B cell (primary cell): ENCODE data around the gene ST3GAL3. TPM values are rescaled to one million over a fixed set of nuclear protein-coding genes. Genes with fewer than 3 reads are reported as not detected.

Experiments used
- ATAC-seq: fragments of 200-7000 bp; cut with Tn5 transposase; one replicate; pipeline ENCODE4 v1.10.0; 2021; ENCODE audit warnings: low read depth, mild to moderate bottlenecking, moderate number of reproducible peaks, moderate library complexity
- CTCF ChIA-PET: fragments of 350-600 bp; sonication (Branson Sonifier 250); formaldehyde crosslinking; loops from one replicate; lab custom pipeline; 2021; ENCODE audit warnings: antibody characterized with exemption, inconsistent platforms; lab: Charles Lee
- POLR2A ChIA-PET: fragments of 350-600 bp; sonication (Branson Sonifier 250); formaldehyde crosslinking; loops from one replicate; lab custom pipeline; 2021; ENCODE audit warnings: antibody characterized with exemption; lab: Charles Lee
- DNase-seq: peaks from one replicate; pipeline ENCODE4 v3.0.0; 2013
- H2AFZ ChIP-seq: 2 replicates; pipeline ENCODE4 v1.6.1; 2012; ENCODE audit warnings: mild to moderate bottlenecking, low read depth, low read length; ENCODE audit not compliant: insufficient read depth, poor library complexity, severe bottlenecking
- H3K27ac ChIP-seq, 2 donors: 1 replicate in 1 of 2; 2 replicates in 1 of 2; pipeline ENCODE4 v1.5.1; 2012 to 2013; ENCODE audit warnings: low read length in 2 of 2, mild to moderate bottlenecking in 2 of 2, moderate library complexity in 1 of 2
- H3K27me3 ChIP-seq, 4 experiments: fragments of 200-600 bp in 1 of 4; sonication (generic) in 1 of 4; replicated peaks in 1 of 4; 1 replicate in 2 of 4; 2 replicates in 2 of 4; pipeline versions ENCODE4 v1.6.1 to v1.7.0; 2013 to 2016; ENCODE audit warnings: low read length in 3 of 4, mild to moderate bottlenecking in 2 of 4, mixed read lengths in 1 of 4, moderate library complexity in 1 of 4; ENCODE audit not compliant: insufficient read depth in 4 of 4, control insufficient read depth in 3 of 4; ENCODE audit errors: control extremely low read depth in 1 of 4
- H3K36me3 ChIP-seq, 2 experiments: replicated peaks in 1 of 2; 1 replicate in 1 of 2; 2 replicates in 1 of 2; pipeline versions ENCODE4 v1.6.1 to v1.7.1; 2013; ENCODE audit warnings: low read length in 1 of 2; ENCODE audit not compliant: insufficient read depth in 2 of 2, control insufficient read depth in 1 of 2; ENCODE audit errors: control extremely low read depth in 1 of 2, extremely low read depth in 1 of 2
- H3K4me1 ChIP-seq, 2 donors: fragments of 200-600 bp in 1 of 2; sonication (generic) in 1 of 2; 1 replicate in 1 of 2; 2 replicates in 1 of 2; pipeline versions ENCODE4 v1.5.1 to v1.6.1; 2013 to 2017; ENCODE audit warnings: low read length in 2 of 2; ENCODE audit not compliant: control insufficient read depth in 2 of 2, insufficient read depth in 2 of 2
- H3K4me2 ChIP-seq: replicated peaks from 2 replicates; pipeline ENCODE3; 2012; ENCODE audit warnings: mild to moderate bottlenecking, low read depth, low read length; ENCODE audit not compliant: poor library complexity, severe bottlenecking
- H3K4me3 ChIP-seq, 5 experiments: fragments of 200-600 bp in 1 of 5; sonication (generic) in 1 of 5; 1 replicate in 3 of 5; 2 replicates in 2 of 5; pipeline versions ENCODE4 v1.5.1 to v1.7.0; 2011 to 2016; ENCODE audit warnings: low read length in 4 of 5, mild to moderate bottlenecking in 4 of 5, low read depth in 2 of 5, control low read depth in 1 of 5, moderate library complexity in 1 of 5; ENCODE audit not compliant: insufficient read depth in 1 of 5; ENCODE audit errors: control extremely low read depth in 1 of 5, extremely low read depth in 1 of 5
- H3K79me2 ChIP-seq: fragments of 200-600 bp; sonication (generic); one replicate; pipeline ENCODE4 v1.6.0; 2016; ENCODE audit warnings: low read length; ENCODE audit not compliant: control insufficient read depth, insufficient read depth
- H3K9ac ChIP-seq: fragments of 200-600 bp; sonication (generic); 2 replicates; pipeline ENCODE4 v1.6.1; 2017; ENCODE audit warnings: mild to moderate bottlenecking, low read length, moderate library complexity
- H3K9me3 ChIP-seq, 3 donors: one replicate each; pipeline versions ENCODE4 v1.6.1 to v1.7.1; 2013; ENCODE audit warnings: low read length in 2 of 3; ENCODE audit not compliant: control insufficient read depth in 2 of 3, insufficient read depth in 1 of 3; ENCODE audit errors: control extremely low read depth in 1 of 3
- H4K20me1 ChIP-seq: 2 replicates; pipeline ENCODE4 v1.6.0; 2012; ENCODE audit warnings: mild to moderate bottlenecking, low read length; ENCODE audit not compliant: insufficient read depth, control insufficient read depth, poor library complexity, severe bottlenecking
- H3K27ac Mint-ChIP-seq: one replicate; pipeline ENCODE4 v1.8.0; 2021; ENCODE audit warnings: mixed read lengths
- H3K27me3 Mint-ChIP-seq: one replicate; pipeline ENCODE4 v1.8.0; 2021; ENCODE audit warnings: mixed read lengths
- H3K4me1 Mint-ChIP-seq: one replicate; pipeline ENCODE4 v1.8.0; 2021; ENCODE audit warnings: mixed read lengths
- H3K4me3 Mint-ChIP-seq: one replicate; pipeline ENCODE4 v1.8.0; 2021; ENCODE audit warnings: mixed read lengths
- H3K9me3 Mint-ChIP-seq: one replicate; pipeline ENCODE4 v1.8.0; 2022; ENCODE audit warnings: mixed read lengths; ENCODE audit not compliant: insufficient read depth
- EZH2 ChIP-seq: IDR thresholded peaks from 2 replicates; pipeline ENCODE4 v1.6.1; 2012; ENCODE audit warnings: borderline replicate concordance, low read depth, mild to moderate bottlenecking, moderate library complexity, low read length; ENCODE audit not compliant: insufficient read depth, poor library complexity, severe bottlenecking
- WGBS: methylation state at CpG from one replicate; pipeline ENCODE4 v1.1.5; 2013; ENCODE audit warnings: missing lambda C conversion rate; ENCODE audit not compliant: insufficient coverage; 5-methylcytosine and 5-hydroxymethylcytosine counted together
- intact Hi-C: fragments of 100-400 bp; cut with micrococcal nuclease; formaldehyde crosslinking; loops from one replicate; pipeline ENCODE4 v1.10.0; 2022
- polyA plus RNA-seq: library from polyadenylated mRNA; depleted of rRNA; stranded (reverse); fragments of >200 nt; gene quantifications from 2 replicates; pipeline ENCODE4 v1.2.3, GENCODE V29; 2012
- total RNA-seq, 2 donors: library from RNA; stranded (reverse); fragments of 120-200 nt in 1 of 2; gene quantifications; 1 replicate in 1 of 2; 2 replicates in 1 of 2; pipeline versions ENCODE4 v1.2.3 to v1.2.4, GENCODE V29; 2013 to 2022
- TF ChIP-seq, protein P1 (sequence below): fragments of 200-600 bp; IDR thresholded peaks from one replicate; pipeline ENCODE4 v1.8.0; 2022; ENCODE audit warnings: antibody characterized with exemption, mild to moderate bottlenecking

The ST3GAL3 gene
- total and polyA plus RNA-seq, 2 donors (not counting 1 experiment from before 2014, with no cell fraction given), result 16.8 to 31.4 TPM

DNA sequence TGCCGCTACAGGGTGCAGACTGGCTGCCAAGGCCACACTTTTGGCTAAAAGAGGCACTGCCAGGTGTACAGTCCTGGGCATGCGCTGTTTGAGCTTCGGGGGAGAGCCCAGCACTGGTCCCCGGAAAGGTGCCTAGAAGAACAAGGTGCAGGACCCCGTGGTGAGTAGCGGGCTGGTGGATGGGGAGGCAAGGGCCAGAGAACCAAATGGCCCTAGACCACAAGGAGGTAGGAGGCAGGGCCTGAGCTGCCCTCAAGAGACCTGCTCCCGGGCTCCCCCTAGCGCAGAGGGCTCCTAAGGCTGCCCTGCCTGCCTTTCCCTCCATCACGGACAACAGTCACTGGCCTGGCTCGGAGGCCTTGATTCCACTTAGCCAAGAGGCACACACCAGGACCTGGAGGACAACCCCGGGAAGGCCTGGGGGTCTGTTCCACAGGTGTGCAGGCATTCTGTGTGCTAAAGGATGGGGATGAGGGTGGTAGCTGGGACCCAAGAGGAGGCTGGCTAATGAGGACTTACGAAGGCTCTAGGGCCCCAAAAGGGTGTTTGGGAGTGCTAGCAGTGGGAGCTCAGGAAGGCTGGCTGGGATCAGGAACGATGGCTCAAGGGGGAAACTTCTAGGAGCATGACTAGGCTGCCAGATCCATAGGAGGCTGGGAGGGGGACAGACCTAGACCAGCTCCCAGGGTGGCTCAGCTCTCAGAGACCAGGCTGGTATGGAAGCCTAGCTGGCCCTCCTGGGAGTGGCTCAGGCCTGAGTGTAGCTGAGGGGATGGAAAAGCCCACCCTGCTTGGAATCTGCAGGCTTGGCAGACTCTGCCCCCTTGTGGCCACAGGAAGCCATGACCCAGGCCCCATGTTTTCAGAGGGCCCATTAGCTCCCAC, 227.0 kb downstream of the ST3GAL3 start:
- H3K27ac Mint-ChIP-seq, result no peak overlapping the region
- POLR2A ChIA-PET, result interaction anchor here (1.2 kb wide), 1 partner anchor 695 kb away, joined by 3 read pairs; no protein-coding TSS in a partner anchor
- H3K9me3 Mint-ChIP-seq, result no peaks in the 10 kb centered on the region

More for the DNA sequence above, 227.0 kb downstream of the ST3GAL3 start:
- CTCF ChIA-PET, result interaction anchor here (0.6 to 10.3 kb wide), 34 partner anchors 9 to 1513 kb away, joined by 3 to 118 read pairs (median 4); partner anchors contain the start of genes ATP6V0B, DPH2, IPO13 and PTPRF
- no peak overlapping the region for H3K4me3 ChIP-seq
- peak overlapping the region; percentile 70 for H3K4me2 ChIP-seq
- intact Hi-C loops, result loop anchor here (5.0 kb wide), 1 partner anchor 113 kb away; no protein-coding TSS in a partner anchor
- peaks cover 26% of the 10 kb centered on the region for H3K27me3 Mint-ChIP-seq
- 32% methylated on average over 13 of the region's 13 CpGs for WGBS
- no peaks in the 10 kb centered on the region for H3K36me3 ChIP-seq
- DNase-seq (peak; percentile 66), ATAC-seq (peak; percentile 59)
- H3K9ac ChIP-seq, result peak overlapping the region; percentile 44
- peaks cover 0 to 44% (median 26%) of the 10 kb centered on the region in 4 experiments for H3K27me3 ChIP-seq
- H3K4me1 Mint-ChIP-seq, result peaks cover 21% of the 10 kb centered on the region
- H3K4me3 Mint-ChIP-seq, result peak overlapping the region; percentile 41
- TF ChIP-seq, protein P1, sequence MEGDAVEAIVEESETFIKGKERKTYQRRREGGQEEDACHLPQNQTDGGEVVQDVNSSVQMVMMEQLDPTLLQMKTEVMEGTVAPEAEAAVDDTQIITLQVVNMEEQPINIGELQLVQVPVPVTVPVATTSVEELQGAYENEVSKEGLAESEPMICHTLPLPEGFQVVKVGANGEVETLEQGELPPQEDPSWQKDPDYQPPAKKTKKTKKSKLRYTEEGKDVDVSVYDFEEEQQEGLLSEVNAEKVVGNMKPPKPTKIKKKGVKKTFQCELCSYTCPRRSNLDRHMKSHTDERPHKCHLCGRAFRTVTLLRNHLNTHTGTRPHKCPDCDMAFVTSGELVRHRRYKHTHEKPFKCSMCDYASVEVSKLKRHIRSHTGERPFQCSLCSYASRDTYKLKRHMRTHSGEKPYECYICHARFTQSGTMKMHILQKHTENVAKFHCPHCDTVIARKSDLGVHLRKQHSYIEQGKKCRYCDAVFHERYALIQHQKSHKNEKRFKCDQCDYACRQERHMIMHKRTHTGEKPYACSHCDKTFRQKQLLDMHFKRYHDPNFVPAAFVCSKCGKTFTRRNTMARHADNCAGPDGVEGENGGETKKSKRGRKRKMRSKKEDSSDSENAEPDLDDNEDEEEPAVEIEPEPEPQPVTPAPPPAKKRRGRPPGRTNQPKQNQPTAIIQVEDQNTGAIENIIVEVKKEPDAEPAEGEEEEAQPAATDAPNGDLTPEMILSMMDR, result peak; percentile 69
- TF ChIP-seq EZH2, result no peak
- no peaks in the 10 kb centered on the region for H4K20me1 ChIP-seq
- no peaks in the 10 kb centered on the region for H3K79me2 ChIP-seq
- H3K4me1 ChIP-seq, result peaks cover 29 to 30% of the 10 kb centered on the region in 2 donors
- H3K9me3 ChIP-seq, result peaks cover 0 to 14% (median 0%) of the 10 kb centered on the region in 3 donors
- peak overlapping the region; percentile 55 for H2AFZ ChIP-seq
- no peak overlapping the region for H3K27ac ChIP-seq
